Measurements from ENCODE around the gene TAF5. TPM values are rescaled to one million over a fixed set of nuclear protein-coding genes. Genes with fewer than 3 reads are reported as not detected.
A peak's percentile ranks its signal among the peaks of the same experiment; 100 is the strongest.
"Not testable (repeated sequence)": the region's sequence is repeated elsewhere in the genome, so short reads cannot be mapped to it uniquely, and the experiment has no call there.

The TAF5 gene
- total RNA-seq, 1 experiment from 2014 or later, result 7.0 TPM

GRCh38 chr10:103415581-103415980 is 47.8 kb downstream of the TAF5 start:
- H3K36me3 ChIP-seq (ENCODE audit: low read depth, low read length), result peaks cover 63% of the 10 kb centered on the region
- no peak overlapping the region for H3K4me2 ChIP-seq (ENCODE audit: low read length)
- ChIA-PET CTCF (no interaction called here), POLR2A (ENCODE audit: unreplicated experiment) (no interaction called here)
- H3K79me2 ChIP-seq (ENCODE audit: low read length), result no peaks in the 10 kb centered on the region
- no peak overlapping the region for H3K9ac ChIP-seq (ENCODE audit: low read length)
- no peak for TF ChIP-seq EZH2phosphoT487 (IDR thresholded peaks at IDR 0.05; ENCODE audit: borderline replicate concordance, low read length)
- no peak for TF ChIP-seq EZH2 (IDR thresholded peaks at IDR 0.05; ENCODE audit: low read length, unreplicated experiment)
- no peak for TF ChIP-seq CTCF (conservative IDR thresholded peaks at IDR 0.05; ENCODE audit: low read depth, low read length)
- no peaks in the 10 kb centered on the region for H3F3A ChIP-seq (ENCODE audit: low read length, unreplicated experiment)
- DNase-seq, result no peak
- no peaks in the 10 kb centered on the region for H4K20me1 ChIP-seq (ENCODE audit: low read length)
- intact Hi-C loops (cut with micrococcal nuclease), result no loop called here
- H3K27me3 ChIP-seq (ENCODE audit: low read length), result no peaks in the 10 kb centered on the region
- no TSS peak for BruUV-seq (replicated peaks)
- no peak overlapping the region for H2AFZ ChIP-seq (ENCODE audit: low read length)
- no peaks in the 10 kb centered on the region for H3K4me1 ChIP-seq (ENCODE audit: insufficient read depth, low read length)
- no peak for ATAC-seq
- H3K4me3 ChIP-seq (ENCODE audit: low read length), result no peak overlapping the region
- H3K9me2 ChIP-seq (replicated peaks; ENCODE audit: low read length), result no peaks in the 10 kb centered on the region
- no peaks in the 10 kb centered on the region for H3K9me3 ChIP-seq (ENCODE audit: low read length)
- H3K27ac ChIP-seq (ENCODE audit: low read length), result no peak overlapping the region

GRCh38 chr10:103416436-103417147 is 48.8 kb downstream of the TAF5 start:
- Histone ChIP-seq H3K9ac (ENCODE audit: low read length) (no peak overlapping the region), H3K4me1 (ENCODE audit: insufficient read depth, low read length) (no peaks in the 10 kb centered on the region), H4K20me1 (ENCODE audit: low read length) (no peaks in the 10 kb centered on the region), H3K27ac (ENCODE audit: low read length) (no peak overlapping the region), H2AFZ (ENCODE audit: low read length) (no peak overlapping the region), H3K4me3 (ENCODE audit: low read length) (no peak overlapping the region), H3F3A (ENCODE audit: low read length, unreplicated experiment) (no peaks in the 10 kb centered on the region), H3K4me2 (ENCODE audit: low read length) (no peak overlapping the region), H3K79me2 (ENCODE audit: low read length) (no peaks in the 10 kb centered on the region), H3K9me2 (replicated peaks; ENCODE audit: low read length) (no peaks in the 10 kb centered on the region), H3K27me3 (ENCODE audit: low read length) (no peaks in the 10 kb centered on the region), H3K36me3 (ENCODE audit: low read depth, low read length) (peaks cover 68% of the 10 kb centered on the region), H3K9me3 (ENCODE audit: low read length) (no peaks in the 10 kb centered on the region)
- intact Hi-C loops (cut with micrococcal nuclease), result loop anchor here (1.0 kb wide), 1 partner anchor 69 kb away; no protein-coding TSS in a partner anchor
- peak; percentile 29; the same call in 1 of the 2 replicates for ATAC-seq
- TF ChIP-seq EZH2 (IDR thresholded peaks at IDR 0.05; ENCODE audit: low read length, unreplicated experiment) (no peak), CTCF (conservative IDR thresholded peaks at IDR 0.05; ENCODE audit: low read depth, low read length) (peak; percentile 66), EZH2phosphoT487 (IDR thresholded peaks at IDR 0.05; ENCODE audit: borderline replicate concordance, low read length) (no peak)
- peak; percentile 68 for DNase-seq
- POLR2A ChIA-PET (ENCODE audit: unreplicated experiment), result no interaction called here
- no TSS peak for BruUV-seq (replicated peaks)
- CTCF ChIA-PET, result interaction anchor here (0.6 kb wide), 1 partner anchor 49 kb away, joined by 3 read pairs; no protein-coding TSS in a partner anchor

DNA sequence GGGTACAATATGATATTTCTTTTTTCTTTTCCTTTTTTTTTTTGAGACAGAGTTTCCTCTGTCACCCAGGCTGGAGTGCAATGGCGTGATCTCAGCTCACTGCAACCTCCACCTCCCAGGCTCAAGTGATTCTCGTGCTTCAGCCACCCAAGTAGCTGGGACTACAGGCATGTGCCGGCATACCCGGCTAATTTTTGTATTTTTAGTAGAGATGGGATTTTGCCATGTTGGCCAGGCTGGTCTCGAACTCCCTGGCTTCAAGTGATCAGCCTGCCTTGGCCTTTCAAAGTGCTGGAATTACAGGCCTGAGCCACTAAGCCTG is 49.3 kb downstream of the TAF5 start:
- H2AFZ ChIP-seq (ENCODE audit: low read length); DNase-seq; H4K20me1 ChIP-seq (ENCODE audit: low read length); POLR2A ChIA-PET (ENCODE audit: unreplicated experiment); BruUV-seq (replicated peaks); H3K79me2 ChIP-seq (ENCODE audit: low read length); intact Hi-C loops (cut with micrococcal nuclease); H3K4me3 ChIP-seq (ENCODE audit: low read length); H3K9me2 ChIP-seq (replicated peaks; ENCODE audit: low read length); H3K9ac ChIP-seq (ENCODE audit: low read length); H3K27ac ChIP-seq (ENCODE audit: low read length); H3F3A ChIP-seq (ENCODE audit: low read length, unreplicated experiment); H3K27me3 ChIP-seq (ENCODE audit: low read length); H3K9me3 ChIP-seq (ENCODE audit: low read length); H3K4me2 ChIP-seq (ENCODE audit: low read length); H3K4me1 ChIP-seq (ENCODE audit: insufficient read depth, low read length); ATAC-seq; CTCF ChIA-PET: not testable (repeated sequence)
- peaks cover 68% of the 10 kb centered on the region for H3K36me3 ChIP-seq (ENCODE audit: low read depth, low read length)

Data from PC-3 (cell line).